ENCODE results near the gene SLC26A5.
"Not testable (repeated sequence)": the region's sequence is repeated elsewhere in the genome, so short reads cannot be mapped to it uniquely, and the experiment has no call there.

Gene SLC26A5

DNA sequence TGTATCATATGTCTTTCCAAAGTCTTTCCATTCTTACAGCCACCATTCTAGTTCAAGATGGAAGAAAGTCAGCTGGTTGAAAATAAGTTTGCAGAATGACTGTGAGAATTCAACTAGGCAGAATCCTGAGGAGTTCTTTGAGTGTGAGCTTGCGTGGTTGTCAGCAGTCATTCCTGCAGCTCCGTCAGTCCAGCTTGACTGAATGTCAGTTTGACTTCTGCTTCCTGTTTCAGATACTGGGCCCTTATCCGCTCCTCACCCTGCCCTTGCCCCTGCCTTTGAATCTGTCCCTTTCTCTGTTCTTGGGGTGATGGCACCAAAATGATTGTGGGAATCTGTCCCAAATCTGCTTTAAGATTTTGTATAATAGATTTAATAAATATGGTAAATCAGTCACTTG lies 27.8 kb downstream of the SLC26A5 start:
- no peaks in the 10 kb centered on the region for H3K79me1 ChIP-seq (ENCODE audit: low read length)
- H4K5ac ChIP-seq (ENCODE audit: low read length), result no peak overlapping the region
- no peak for DNase-seq
- H3K27me3 ChIP-seq (ENCODE audit: insufficient read depth, low read length, poor library complexity), result no peaks in the 10 kb centered on the region
- H4K8ac ChIP-seq (ENCODE audit: low read depth, low read length), result no peak overlapping the region
- no peak overlapping the region for H2BK5ac ChIP-seq (ENCODE audit: low read length)
- no peak overlapping the region for H2BK120ac ChIP-seq (ENCODE audit: low read depth, low read length)
- no peak overlapping the region for H3K18ac ChIP-seq (ENCODE audit: low read length)
- H2BK15ac ChIP-seq (replicated peaks; ENCODE audit: low read depth), result no peak overlapping the region
- H3K36me3 ChIP-seq (ENCODE audit: control insufficient read depth, insufficient read depth, low read length), result no peaks in the 10 kb centered on the region
- H3K4ac ChIP-seq (ENCODE audit: low read depth, low read length), result no peak overlapping the region
- H3K4me3 ChIP-seq (ENCODE audit: low read length), result no peak overlapping the region
- H3K56ac ChIP-seq (ENCODE audit: low read length), result no peak overlapping the region
- H3K27ac ChIP-seq (ENCODE audit: low read depth, low read length), result no peak overlapping the region
- no peak overlapping the region for H3K23ac ChIP-seq (ENCODE audit: low read length)
- no peak overlapping the region for H3K4me2 ChIP-seq (ENCODE audit: low read length)
- H3K79me2 ChIP-seq (ENCODE audit: control insufficient read depth, insufficient read depth, low read length), result no peaks in the 10 kb centered on the region
- no CpG with 5 or more reads among the region's 3 CpGs for WGBS (ENCODE audit: extremely low coverage, insufficient coverage, low lambda C conversion rate)
- no peak overlapping the region for H2AK5ac ChIP-seq (ENCODE audit: low read length)
- no peak overlapping the region for H3K9ac ChIP-seq (ENCODE audit: low read length)
- H3K4me1 ChIP-seq (ENCODE audit: control insufficient read depth, low read depth, low read length), result no peaks in the 10 kb centered on the region

DNA sequence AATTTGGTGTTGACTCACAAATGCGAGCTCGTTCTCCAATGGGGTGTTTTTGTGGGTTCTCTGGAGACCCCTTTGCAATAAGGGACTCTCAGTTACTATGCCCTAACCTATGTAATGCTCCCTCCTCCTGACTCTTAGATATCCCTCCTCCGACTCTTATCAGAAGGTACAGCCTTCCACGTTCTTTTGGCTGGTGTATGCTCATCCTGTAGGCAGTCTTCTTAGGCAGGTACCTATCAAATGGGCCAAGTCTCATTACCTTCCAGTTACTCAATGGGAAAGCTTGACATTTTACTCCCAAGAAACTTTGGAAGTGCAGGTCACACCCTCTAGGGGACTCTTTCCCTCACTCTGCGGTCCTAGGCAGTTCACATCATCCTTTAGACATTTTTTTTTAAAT lies 32.6 kb downstream of the SLC26A5 start:
- Histone ChIP-seq H3K27me3 (ENCODE audit: insufficient read depth, low read length, poor library complexity) (no peaks in the 10 kb centered on the region), H3K79me1 (ENCODE audit: low read length) (no peaks in the 10 kb centered on the region), H3K4me2 (ENCODE audit: low read length) (no peak overlapping the region), H3K23ac (ENCODE audit: low read length) (no peak overlapping the region), H2BK120ac (ENCODE audit: low read depth, low read length) (no peak overlapping the region), H3K4me1 (ENCODE audit: control insufficient read depth, low read depth, low read length) (no peaks in the 10 kb centered on the region), H3K4me3 (ENCODE audit: low read length) (no peak overlapping the region), H4K5ac (ENCODE audit: low read length) (no peak overlapping the region), H2AK5ac (ENCODE audit: low read length) (no peak overlapping the region), H3K56ac (ENCODE audit: low read length) (no peak overlapping the region), H3K36me3 (ENCODE audit: control insufficient read depth, insufficient read depth, low read length) (no peaks in the 10 kb centered on the region), H3K27ac (ENCODE audit: low read depth, low read length) (no peak overlapping the region), H2BK5ac (ENCODE audit: low read length) (no peak overlapping the region), H3K18ac (ENCODE audit: low read length) (no peak overlapping the region), H3K4ac (ENCODE audit: low read depth, low read length) (no peak overlapping the region), H2BK15ac (replicated peaks; ENCODE audit: low read depth) (no peak overlapping the region), H3K79me2 (ENCODE audit: control insufficient read depth, insufficient read depth, low read length) (no peaks in the 10 kb centered on the region), H3K9ac (ENCODE audit: low read length) (no peak overlapping the region), H4K8ac (ENCODE audit: low read depth, low read length) (no peak overlapping the region)
- WGBS (ENCODE audit: extremely low coverage, insufficient coverage, low lambda C conversion rate), result no CpG with 5 or more reads among the region's 5 CpGs
- no peak for DNase-seq

DNA sequence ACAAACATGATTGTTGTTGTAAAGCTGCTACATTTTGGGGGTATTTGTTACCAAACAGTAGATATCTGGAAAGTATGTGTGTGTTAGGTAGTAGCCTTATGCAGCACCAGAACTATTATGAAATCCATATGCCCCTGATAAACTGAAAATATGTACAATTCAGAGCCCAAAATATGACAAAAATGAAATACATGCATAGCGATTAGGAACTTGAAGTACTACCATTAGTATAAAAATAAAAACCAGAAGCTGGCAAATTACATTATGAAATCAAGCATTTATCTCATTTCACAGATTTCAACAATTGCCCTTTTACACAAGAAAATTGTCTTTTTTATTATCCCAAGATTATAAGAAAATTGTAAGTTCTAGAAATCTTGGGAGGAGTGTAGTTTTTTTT lies 33.9 kb downstream of the SLC26A5 start:
- Histone ChIP-seq H4K8ac (ENCODE audit: low read depth, low read length) (no peak overlapping the region), H3K4me3 (ENCODE audit: low read length) (no peak overlapping the region), H3K4me2 (ENCODE audit: low read length) (no peak overlapping the region), H3K9ac (ENCODE audit: low read length) (no peak overlapping the region), H3K36me3 (ENCODE audit: control insufficient read depth, insufficient read depth, low read length) (no peaks in the 10 kb centered on the region), H3K56ac (ENCODE audit: low read length) (no peak overlapping the region), H3K4me1 (ENCODE audit: control insufficient read depth, low read depth, low read length) (no peaks in the 10 kb centered on the region), H2AK5ac (ENCODE audit: low read length) (no peak overlapping the region), H3K23ac (ENCODE audit: low read length) (no peak overlapping the region), H3K79me1 (ENCODE audit: low read length) (no peaks in the 10 kb centered on the region), H3K18ac (ENCODE audit: low read length) (no peak overlapping the region), H4K5ac (ENCODE audit: low read length) (no peak overlapping the region), H3K79me2 (ENCODE audit: control insufficient read depth, insufficient read depth, low read length) (no peaks in the 10 kb centered on the region), H2BK15ac (replicated peaks; ENCODE audit: low read depth) (no peak overlapping the region), H2BK120ac (ENCODE audit: low read depth, low read length) (no peak overlapping the region), H3K27me3 (ENCODE audit: insufficient read depth, low read length, poor library complexity) (no peaks in the 10 kb centered on the region), H3K27ac (ENCODE audit: low read depth, low read length) (no peak overlapping the region), H3K4ac (ENCODE audit: low read depth, low read length) (no peak overlapping the region), H2BK5ac (ENCODE audit: low read length) (no peak overlapping the region)
- no peak for DNase-seq
- no CpG with 5 or more reads among the region's 1 CpG for WGBS (ENCODE audit: extremely low coverage, insufficient coverage, low lambda C conversion rate)

DNA sequence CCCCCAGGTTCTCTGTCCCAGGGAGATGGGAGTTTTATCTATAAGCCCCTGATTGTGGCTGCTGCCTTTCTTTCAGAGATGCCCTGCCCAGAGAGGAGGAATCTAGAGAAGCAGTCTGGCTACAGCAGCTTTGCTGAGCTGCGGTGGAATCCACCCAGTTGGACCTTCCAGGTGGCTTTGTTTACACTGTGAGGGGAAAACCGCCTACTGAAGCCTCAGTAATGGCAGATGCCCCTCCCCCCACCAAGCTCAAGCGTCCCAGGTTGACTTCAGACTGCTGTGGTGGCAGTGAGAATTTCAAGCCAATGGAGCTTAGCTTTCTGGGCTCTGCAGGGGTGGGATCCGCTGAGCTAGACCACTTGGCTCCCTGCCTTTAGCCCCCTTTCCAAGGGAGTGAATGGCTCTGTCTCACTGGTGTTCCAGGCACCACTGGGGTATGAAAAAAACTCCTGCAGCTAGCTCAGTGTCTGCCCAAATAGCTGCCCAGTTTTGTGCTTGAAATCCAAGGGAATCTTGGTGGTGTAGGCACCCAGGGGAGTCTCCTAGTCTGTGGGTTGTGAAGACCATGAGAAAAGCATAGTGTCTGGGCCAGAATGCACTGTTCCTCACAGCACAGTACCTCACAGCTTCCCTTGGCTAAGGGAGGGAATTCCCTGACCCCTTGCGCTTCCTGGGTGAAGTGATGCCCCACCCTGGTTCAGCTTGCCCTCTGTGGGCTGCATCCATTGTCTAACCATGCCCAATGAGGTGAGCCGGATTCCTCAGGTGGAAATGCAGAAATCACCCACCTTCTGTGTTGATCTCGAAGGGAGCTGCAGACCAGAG lies 40.0 kb downstream of the SLC26A5 start:
- not testable (repeated sequence) for H3K9ac ChIP-seq (ENCODE audit: low read length); H3K27ac ChIP-seq (ENCODE audit: low read depth, low read length); H3K79me2 ChIP-seq (ENCODE audit: control insufficient read depth, insufficient read depth, low read length); H3K4me2 ChIP-seq (ENCODE audit: low read length); H2AK5ac ChIP-seq (ENCODE audit: low read length); H3K36me3 ChIP-seq (ENCODE audit: control insufficient read depth, insufficient read depth, low read length); H3K56ac ChIP-seq (ENCODE audit: low read length); H3K18ac ChIP-seq (ENCODE audit: low read length); H3K23ac ChIP-seq (ENCODE audit: low read length); H3K79me1 ChIP-seq (ENCODE audit: low read length); H3K27me3 ChIP-seq (ENCODE audit: insufficient read depth, low read length, poor library complexity); H2BK120ac ChIP-seq (ENCODE audit: low read depth, low read length); H3K4ac ChIP-seq (ENCODE audit: low read depth, low read length); H3K4me3 ChIP-seq (ENCODE audit: low read length); H2BK5ac ChIP-seq (ENCODE audit: low read length); H3K4me1 ChIP-seq (ENCODE audit: control insufficient read depth, low read depth, low read length); H4K8ac ChIP-seq (ENCODE audit: low read depth, low read length); H4K5ac ChIP-seq (ENCODE audit: low read length); H2BK15ac ChIP-seq (replicated peaks; ENCODE audit: low read depth)
- DNase-seq, result peak; percentile 3
- no CpG with 5 or more reads among the region's 7 CpGs for WGBS (ENCODE audit: extremely low coverage, insufficient coverage, low lambda C conversion rate)

DNA sequence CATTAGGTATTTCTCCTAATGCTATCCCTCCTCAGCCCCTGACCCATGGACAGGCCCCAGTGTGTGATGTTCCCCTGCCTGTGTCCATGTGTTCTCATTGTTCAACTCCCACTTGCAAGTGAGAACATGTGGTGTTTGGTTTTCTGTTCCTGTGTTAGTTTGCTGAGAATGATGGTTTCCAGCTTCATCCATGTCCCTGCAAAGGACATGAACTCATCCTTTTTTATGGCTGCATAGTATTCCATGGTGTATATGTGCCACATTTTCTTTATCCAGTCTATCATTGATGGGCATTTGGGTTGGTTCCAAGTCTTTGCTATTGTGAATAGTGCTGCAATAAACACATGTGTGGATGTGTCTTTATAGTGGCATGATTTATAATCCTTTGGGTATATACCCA lies 46.3 kb downstream of the SLC26A5 start:
- not testable (repeated sequence) for H2BK15ac ChIP-seq (replicated peaks; ENCODE audit: low read depth); H3K79me1 ChIP-seq (ENCODE audit: low read length); H2BK5ac ChIP-seq (ENCODE audit: low read length); H3K4me3 ChIP-seq (ENCODE audit: low read length); H3K36me3 ChIP-seq (ENCODE audit: control insufficient read depth, insufficient read depth, low read length); H3K27ac ChIP-seq (ENCODE audit: low read depth, low read length); H3K27me3 ChIP-seq (ENCODE audit: insufficient read depth, low read length, poor library complexity); H3K4me1 ChIP-seq (ENCODE audit: control insufficient read depth, low read depth, low read length); H3K18ac ChIP-seq (ENCODE audit: low read length); H3K23ac ChIP-seq (ENCODE audit: low read length); H2BK120ac ChIP-seq (ENCODE audit: low read depth, low read length); H4K5ac ChIP-seq (ENCODE audit: low read length); H3K9ac ChIP-seq (ENCODE audit: low read length); H3K4ac ChIP-seq (ENCODE audit: low read depth, low read length); H3K79me2 ChIP-seq (ENCODE audit: control insufficient read depth, insufficient read depth, low read length); H4K8ac ChIP-seq (ENCODE audit: low read depth, low read length); H2AK5ac ChIP-seq (ENCODE audit: low read length); H3K56ac ChIP-seq (ENCODE audit: low read length); H3K4me2 ChIP-seq (ENCODE audit: low read length); DNase-seq

DNA sequence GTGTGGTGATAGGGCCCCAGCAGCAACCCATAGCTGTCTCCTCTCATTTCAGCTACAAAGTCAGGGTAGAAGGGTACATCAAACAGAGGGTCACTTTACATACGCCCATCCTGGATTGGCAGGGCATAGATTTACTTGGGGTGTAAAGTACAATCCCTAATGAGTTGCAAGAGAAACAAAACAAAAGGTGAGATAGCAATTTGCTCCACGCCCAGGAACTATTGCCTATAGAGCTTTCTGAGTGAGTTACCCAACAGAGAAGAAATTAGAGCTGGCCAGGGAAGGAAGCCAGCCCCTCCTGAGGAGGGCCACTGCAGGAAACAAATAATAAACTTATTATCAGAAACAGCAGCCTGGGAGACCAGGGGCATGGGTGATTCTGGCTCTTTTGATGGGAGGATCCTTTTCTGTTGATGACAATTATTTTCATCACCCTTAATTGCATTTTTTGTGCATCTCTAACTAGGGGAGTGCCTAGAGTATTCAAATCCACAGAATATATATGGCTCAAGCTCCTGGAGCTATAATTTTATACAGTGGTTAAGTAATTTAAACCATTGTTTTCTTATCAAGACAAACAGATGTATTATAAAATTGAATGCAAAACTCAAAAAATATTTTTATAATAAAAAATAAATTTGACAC lies 47.4 kb downstream of the SLC26A5 start:
- H2BK5ac ChIP-seq (ENCODE audit: low read length), result no peak overlapping the region
- no peak overlapping the region for H4K5ac ChIP-seq (ENCODE audit: low read length)
- H3K4me2 ChIP-seq (ENCODE audit: low read length), result no peak overlapping the region
- no peaks in the 10 kb centered on the region for H3K36me3 ChIP-seq (ENCODE audit: control insufficient read depth, insufficient read depth, low read length)
- no peak overlapping the region for H3K23ac ChIP-seq (ENCODE audit: low read length)
- H2BK120ac ChIP-seq (ENCODE audit: low read depth, low read length), result no peak overlapping the region
- no CpG with 5 or more reads among the region's 2 CpGs for WGBS (ENCODE audit: extremely low coverage, insufficient coverage, low lambda C conversion rate)
- H2AK5ac ChIP-seq (ENCODE audit: low read length), result no peak overlapping the region
- no peaks in the 10 kb centered on the region for H3K4me1 ChIP-seq (ENCODE audit: control insufficient read depth, low read depth, low read length)
- no peaks in the 10 kb centered on the region for H3K27me3 ChIP-seq (ENCODE audit: insufficient read depth, low read length, poor library complexity)
- H3K79me2 ChIP-seq (ENCODE audit: control insufficient read depth, insufficient read depth, low read length), result no peaks in the 10 kb centered on the region
- H3K18ac ChIP-seq (ENCODE audit: low read length), result no peak overlapping the region
- H3K4ac ChIP-seq (ENCODE audit: low read depth, low read length), result no peak overlapping the region
- H4K8ac ChIP-seq (ENCODE audit: low read depth, low read length), result no peak overlapping the region
- H3K56ac ChIP-seq (ENCODE audit: low read length), result no peak overlapping the region
- no peak overlapping the region for H2BK15ac ChIP-seq (replicated peaks; ENCODE audit: low read depth)
- H3K79me1 ChIP-seq (ENCODE audit: low read length), result no peaks in the 10 kb centered on the region
- no peak overlapping the region for H3K27ac ChIP-seq (ENCODE audit: low read depth, low read length)
- DNase-seq, result no peak
- no peak overlapping the region for H3K4me3 ChIP-seq (ENCODE audit: low read length)
- H3K9ac ChIP-seq (ENCODE audit: low read length), result no peak overlapping the region

Measured in mesendoderm (in vitro differentiated cells).